ENCODE data around the gene TTC29.

- no peak for TF ChIP-seq CTCF (IDR thresholded peaks at IDR 0.05; ENCODE audit: low read length)
- no peak for TF ChIP-seq EZH2phosphoT487 (IDR thresholded peaks at IDR 0.05; ENCODE audit: low read length)
These were observed 29.9 kb upstream of the TTC29 start for GRCh38 chr4:146975527-146975926.

Measured in MM.1S (cell line).